ENCODE measurements around the gene NFIA. TPM values are rescaled to one million over a fixed set of nuclear protein-coding genes. Genes with fewer than 3 reads are reported as not detected.

NFIA gene
- total and polyA plus RNA-seq, 9 of the 15 experiments (the other 6 are each of a cell fraction or from before 2014, with no cell fraction given) = 5.3 to 24.9 (median 9.8) TPM

GRCh38 chr1:61424382-61424781, 342.0 kb downstream of the NFIA start:
- intact Hi-C loops (cut with micrococcal nuclease) (no loop called here), in situ Hi-C loops (cut with MboI) (no loop called here)
- Histone ChIP-seq H3K9me3 (replicated peaks; ENCODE audit: control insufficient read depth, insufficient read depth, low read depth, low read length) (no peaks in the 10 kb centered on the region), H3K9me1 (ENCODE audit: control insufficient read depth, insufficient read depth, low read length) (no peaks in the 10 kb centered on the region), H3K36me3 (ENCODE audit: control insufficient read depth, insufficient read depth, low read length) (peaks cover 9% of the 10 kb centered on the region; the same call in 2 of the 3 replicates), H2AFZ (ENCODE audit: low read depth, low read length) (no peak overlapping the region), H3K9ac (ENCODE audit: insufficient read depth in 1 of 2, low read depth in 2 of 2, low read length in 2 of 2) (no peak overlapping the region), H3K4me2 (ENCODE audit: insufficient read depth, low read length) (no peak overlapping the region), H3K27me3 (ENCODE audit: control insufficient read depth in 2 of 2, insufficient read depth in 2 of 2, low read length in 2 of 2) (no peaks in the 10 kb centered on the region), H3K4me1 (replicated peaks in 1 of 2; ENCODE audit: control insufficient read depth in 2 of 2, insufficient read depth in 2 of 2, low read length in 2 of 2) (no peaks in the 10 kb centered on the region), H3K4me3 (no peak overlapping the region), H3K27ac (ENCODE audit: extremely low read depth, low read depth, low read length) (no peak overlapping the region), H3K79me2 (ENCODE audit: control insufficient read depth, insufficient read depth, low read length) (no peaks in the 10 kb centered on the region), H4K20me1 (replicated peaks; ENCODE audit: control insufficient read depth, insufficient read depth, low read length) (no peaks in the 10 kb centered on the region)
- no peak for ATAC-seq
- no TSS peak for BruUV-seq (replicated peaks)
- CTCF ChIA-PET (ENCODE audit: low intra/inter-chr PET ratio) = no interaction called here
- no peak for FAIRE-seq
- POLR2A ChIA-PET = interaction anchor here (0.7 to 1.6 kb wide), 5 partner anchors 12 to 31 kb away, joined by 3 to 4 read pairs (median 3); no protein-coding TSS in a partner anchor
- 85% methylated on average over 3 of the region's 3 CpGs for WGBS (ENCODE audit: insufficient coverage, low coverage, missing lambda C conversion rate)
- TF ChIP-seq ETS1 (conservative IDR thresholded peaks at IDR 0.05; ENCODE audit: control insufficient read depth, low read depth, low read length) = no peak
- TF ChIP-seq SPI1 (IDR thresholded peaks at IDR 0.05; ENCODE audit: borderline replicate concordance, low read depth, low read length) = no peak
- TF ChIP-seq PHF8 (IDR thresholded peaks at IDR 0.05; ENCODE audit: borderline replicate concordance, low read length) = no peak
- TF ChIP-seq RFX7 (CRISPR knock-in tag; IDR thresholded peaks at IDR 0.05) = no peak
- TF ChIP-seq FOXK1 (CRISPR knock-in tag; IDR thresholded peaks at IDR 0.05; ENCODE audit: borderline replicate concordance) = no peak
- no peak for TF ChIP-seq POU5F1 (IDR thresholded peaks at IDR 0.05; ENCODE audit: borderline replicate concordance, low read depth, low read length, partially characterized antibody)
- DNase-seq (ENCODE audit: extremely low read depth in 1 of 4, low spot score in 3 of 4) = no peak
